MM.1S (cell line): ENCODE data around the gene NOC4L.

Source experiments
- EZH2 ChIP-seq: fragments of 300-600 bp; sonication (generic); optimal IDR thresholded peaks from 2 replicates; pipeline ENCODE3; 2017; ENCODE audit warnings: low read depth, mild to moderate bottlenecking, antibody characterized with exemption, low read length, mixed read lengths
- EZH2phosphoT487 ChIP-seq: fragments of 300-600 bp; sonication (generic); IDR thresholded peaks from 2 replicates; pipeline ENCODE4 v1.6.1; 2018; ENCODE audit warnings: antibody characterized with exemption, low read length
- TF ChIP-seq, protein P1 (sequence below): fragments of 300-600 bp; sonication (generic); IDR thresholded peaks from 2 replicates; pipeline ENCODE4 v1.5.1; 2016; ENCODE audit warnings: antibody characterized with exemption, low read length, mixed read lengths

- TF ChIP-seq, protein P1, sequence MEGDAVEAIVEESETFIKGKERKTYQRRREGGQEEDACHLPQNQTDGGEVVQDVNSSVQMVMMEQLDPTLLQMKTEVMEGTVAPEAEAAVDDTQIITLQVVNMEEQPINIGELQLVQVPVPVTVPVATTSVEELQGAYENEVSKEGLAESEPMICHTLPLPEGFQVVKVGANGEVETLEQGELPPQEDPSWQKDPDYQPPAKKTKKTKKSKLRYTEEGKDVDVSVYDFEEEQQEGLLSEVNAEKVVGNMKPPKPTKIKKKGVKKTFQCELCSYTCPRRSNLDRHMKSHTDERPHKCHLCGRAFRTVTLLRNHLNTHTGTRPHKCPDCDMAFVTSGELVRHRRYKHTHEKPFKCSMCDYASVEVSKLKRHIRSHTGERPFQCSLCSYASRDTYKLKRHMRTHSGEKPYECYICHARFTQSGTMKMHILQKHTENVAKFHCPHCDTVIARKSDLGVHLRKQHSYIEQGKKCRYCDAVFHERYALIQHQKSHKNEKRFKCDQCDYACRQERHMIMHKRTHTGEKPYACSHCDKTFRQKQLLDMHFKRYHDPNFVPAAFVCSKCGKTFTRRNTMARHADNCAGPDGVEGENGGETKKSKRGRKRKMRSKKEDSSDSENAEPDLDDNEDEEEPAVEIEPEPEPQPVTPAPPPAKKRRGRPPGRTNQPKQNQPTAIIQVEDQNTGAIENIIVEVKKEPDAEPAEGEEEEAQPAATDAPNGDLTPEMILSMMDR, result no peak
- TF ChIP-seq EZH2 (no peak), EZH2phosphoT487 (no peak)
Measured at GRCh38 chr12:132168311-132169031, 24.2 kb downstream of the NOC4L start.
